GM12874 (cell line): ENCODE data around the gene KLHL33.

Experiments
- TF ChIP-seq, protein P1 (sequence below): IDR thresholded peaks from 2 replicates; pipeline ENCODE4 v1.5.1; 2011; ENCODE audit warnings: low read depth, mild to moderate bottlenecking, control low read depth, low read length, moderate library complexity; ENCODE audit not compliant: insufficient read depth

The KLHL33 gene

DNA sequence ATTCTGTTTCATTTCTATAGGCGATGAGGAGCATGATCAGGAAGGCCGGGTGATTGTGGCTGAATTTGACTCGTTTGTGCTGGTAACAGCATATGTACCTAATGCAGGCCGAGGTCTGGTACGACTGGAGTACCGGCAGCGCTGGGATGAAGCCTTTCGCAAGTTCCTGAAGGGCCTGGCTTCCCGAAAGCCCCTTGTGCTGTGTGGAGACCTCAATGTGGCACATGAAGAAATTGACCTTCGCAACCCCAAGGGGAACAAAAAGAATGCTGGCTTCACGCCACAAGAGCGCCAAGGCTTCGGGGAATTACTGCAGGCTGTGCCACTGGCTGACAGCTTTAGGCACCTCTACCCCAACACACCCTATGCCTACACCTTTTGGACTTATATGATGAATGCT is 21.0 kb upstream of the KLHL33 start:
- TF ChIP-seq, protein P1, sequence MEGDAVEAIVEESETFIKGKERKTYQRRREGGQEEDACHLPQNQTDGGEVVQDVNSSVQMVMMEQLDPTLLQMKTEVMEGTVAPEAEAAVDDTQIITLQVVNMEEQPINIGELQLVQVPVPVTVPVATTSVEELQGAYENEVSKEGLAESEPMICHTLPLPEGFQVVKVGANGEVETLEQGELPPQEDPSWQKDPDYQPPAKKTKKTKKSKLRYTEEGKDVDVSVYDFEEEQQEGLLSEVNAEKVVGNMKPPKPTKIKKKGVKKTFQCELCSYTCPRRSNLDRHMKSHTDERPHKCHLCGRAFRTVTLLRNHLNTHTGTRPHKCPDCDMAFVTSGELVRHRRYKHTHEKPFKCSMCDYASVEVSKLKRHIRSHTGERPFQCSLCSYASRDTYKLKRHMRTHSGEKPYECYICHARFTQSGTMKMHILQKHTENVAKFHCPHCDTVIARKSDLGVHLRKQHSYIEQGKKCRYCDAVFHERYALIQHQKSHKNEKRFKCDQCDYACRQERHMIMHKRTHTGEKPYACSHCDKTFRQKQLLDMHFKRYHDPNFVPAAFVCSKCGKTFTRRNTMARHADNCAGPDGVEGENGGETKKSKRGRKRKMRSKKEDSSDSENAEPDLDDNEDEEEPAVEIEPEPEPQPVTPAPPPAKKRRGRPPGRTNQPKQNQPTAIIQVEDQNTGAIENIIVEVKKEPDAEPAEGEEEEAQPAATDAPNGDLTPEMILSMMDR = no peak

DNA sequence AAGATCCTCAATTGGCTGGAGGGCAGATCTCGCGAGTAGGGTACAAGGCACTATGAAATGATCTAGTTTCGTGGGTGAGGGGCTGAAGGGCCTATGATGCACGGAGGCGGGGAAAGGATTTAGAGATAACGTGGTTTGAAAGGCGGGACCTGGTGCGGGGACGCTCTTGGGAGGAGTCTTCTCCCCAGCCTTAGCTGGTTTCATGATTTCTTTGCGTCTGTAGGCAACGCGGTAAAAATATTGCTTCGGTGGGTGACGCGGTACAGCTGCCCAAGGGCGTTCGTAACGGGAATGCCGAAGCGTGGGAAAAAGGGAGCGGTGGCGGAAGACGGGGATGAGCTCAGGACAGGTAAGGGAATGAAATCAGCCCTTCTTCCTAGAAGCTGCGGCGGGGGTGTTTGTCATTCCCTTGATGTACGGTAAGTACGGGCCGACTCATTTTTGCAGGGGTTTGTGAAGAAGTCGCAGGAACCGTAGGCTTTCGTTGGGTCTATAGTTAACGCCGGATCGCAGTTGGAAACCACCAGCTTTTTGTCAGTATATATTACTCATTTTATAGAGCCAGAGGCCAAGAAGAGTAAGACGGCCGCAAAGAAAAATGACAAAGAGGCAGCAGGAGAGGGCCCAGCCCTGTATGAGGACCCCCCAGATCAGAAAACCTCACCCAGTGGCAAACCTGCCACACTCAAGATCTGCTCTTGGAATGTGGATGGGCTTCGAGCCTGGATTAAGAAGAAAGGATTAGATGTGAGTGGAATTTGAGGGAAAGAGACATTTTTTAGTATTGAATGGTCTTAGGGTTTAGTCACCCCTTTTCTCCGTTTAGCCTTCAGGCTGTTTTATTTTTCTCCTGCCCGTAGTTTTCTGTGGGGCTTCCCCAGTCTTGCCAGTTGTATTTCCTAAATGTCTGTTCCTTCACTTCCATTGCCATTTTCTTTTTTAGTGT is 19.7 kb upstream of the KLHL33 start:
- TF ChIP-seq, protein P1 = no peak

DNA sequence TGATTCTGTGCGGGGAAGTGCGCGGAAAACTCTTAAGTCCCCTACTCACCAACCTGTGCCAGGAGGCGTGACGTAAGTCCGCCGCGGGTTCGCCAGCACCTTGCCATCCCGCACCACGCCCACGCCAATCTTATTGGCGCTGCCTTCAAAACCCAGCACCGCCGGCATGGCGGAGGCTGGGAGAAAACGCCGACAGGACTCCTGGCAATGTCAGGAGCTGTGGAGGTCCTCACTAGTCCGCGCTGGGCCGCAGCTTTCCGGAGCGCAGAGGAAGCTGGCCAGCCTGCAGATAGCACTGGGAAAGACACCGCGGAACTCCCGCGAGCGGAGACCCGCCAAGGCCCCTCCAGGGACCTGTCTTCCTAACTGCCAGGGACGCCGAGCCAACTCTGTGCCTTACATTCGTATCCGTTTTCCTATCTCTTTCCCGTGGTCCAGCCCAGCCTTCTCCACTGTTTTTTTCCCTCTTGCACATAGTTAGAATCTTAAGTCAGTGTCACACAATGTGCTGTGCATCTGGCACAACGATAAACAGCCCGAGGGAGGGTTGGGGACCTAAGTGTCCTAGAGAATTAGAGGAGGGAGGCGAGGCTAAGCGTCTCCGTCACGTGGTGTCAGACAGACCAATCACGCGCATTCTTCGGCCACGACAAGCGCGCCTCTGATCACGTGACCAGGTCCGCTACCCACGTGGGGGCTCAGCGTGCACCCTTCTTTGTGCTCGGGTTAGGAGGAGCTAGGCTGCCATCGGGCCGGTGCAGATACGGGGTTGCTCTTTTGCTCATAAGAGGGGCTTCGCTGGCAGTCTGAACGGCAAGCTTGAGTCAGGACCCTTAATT is 18.8 kb upstream of the KLHL33 start, which contains the start of the genes APEX1 and OSGEP:
Gene APEX1 (plus strand): TSS at position 711 of the 839 bp plus-strand sequence. CDS start 420 bp downstream, outside the sequence.
Gene OSGEP (minus strand): TSS at position 297 of the 839 bp plus-strand sequence. CDS start 129 bp downstream, at position 168.
- TF ChIP-seq, protein P1 = no peak

DNA sequence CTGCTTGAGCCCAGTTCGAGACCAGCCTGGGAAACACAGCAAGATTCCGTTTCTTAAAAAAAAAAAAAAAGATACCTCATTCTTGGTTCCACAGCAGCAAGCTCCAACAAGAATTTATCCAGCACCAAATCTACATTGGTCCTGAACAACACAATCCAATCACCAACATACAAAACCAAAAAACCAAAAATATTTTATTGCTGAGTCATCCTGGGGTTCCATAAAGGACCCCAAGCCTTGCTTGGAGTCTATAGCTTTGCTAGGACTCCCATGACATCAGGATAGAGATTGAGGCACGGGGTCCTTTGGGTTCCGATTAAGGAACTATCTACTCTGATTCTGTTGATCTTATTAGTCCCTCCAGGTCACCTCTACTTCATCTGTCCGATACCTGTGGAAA is 10.9 kb upstream of the KLHL33 start:
- TF ChIP-seq, protein P1 = no peak

DNA sequence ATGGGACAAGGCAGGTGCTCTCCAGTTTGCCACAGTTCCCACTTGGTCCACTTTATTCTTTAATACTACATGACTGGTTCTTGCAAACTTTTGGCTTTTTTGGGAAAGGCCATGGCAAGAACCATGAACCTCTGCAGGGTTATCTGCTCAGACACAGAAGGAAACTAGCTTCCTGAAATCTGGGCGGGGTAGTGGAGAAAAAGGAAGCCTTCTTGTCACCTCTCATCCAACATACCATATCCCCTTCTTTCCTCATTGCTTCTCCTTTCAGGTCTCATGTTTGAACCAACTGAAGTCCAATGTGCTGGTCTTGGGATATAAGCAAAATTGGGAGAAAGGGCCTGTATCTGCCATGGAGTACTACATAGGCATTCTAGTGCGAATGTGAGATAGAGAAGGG is 5.5 kb upstream of the KLHL33 start:
- TF ChIP-seq, protein P1 = no peak

DNA sequence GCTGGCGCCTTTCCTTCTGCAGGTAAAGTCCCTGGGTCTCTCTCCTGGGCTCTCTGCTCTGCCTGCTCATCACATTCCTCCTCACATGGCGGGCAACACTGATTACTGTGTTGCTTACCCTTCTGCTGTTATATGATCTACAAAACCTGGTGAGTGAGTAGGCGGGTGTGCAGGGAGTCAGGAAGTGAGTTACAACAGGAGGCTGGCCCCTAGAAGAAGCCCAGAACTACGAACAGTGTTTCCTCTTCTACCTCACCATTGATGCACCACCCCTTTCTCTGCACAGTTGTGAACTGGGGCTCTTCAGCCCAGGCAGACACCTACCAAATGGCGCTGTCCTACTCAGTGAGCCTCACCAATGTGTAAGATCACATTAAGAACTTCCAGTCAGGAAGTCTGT is 4.9 kb upstream of the KLHL33 start:
- TF ChIP-seq, protein P1 = no peak

DNA sequence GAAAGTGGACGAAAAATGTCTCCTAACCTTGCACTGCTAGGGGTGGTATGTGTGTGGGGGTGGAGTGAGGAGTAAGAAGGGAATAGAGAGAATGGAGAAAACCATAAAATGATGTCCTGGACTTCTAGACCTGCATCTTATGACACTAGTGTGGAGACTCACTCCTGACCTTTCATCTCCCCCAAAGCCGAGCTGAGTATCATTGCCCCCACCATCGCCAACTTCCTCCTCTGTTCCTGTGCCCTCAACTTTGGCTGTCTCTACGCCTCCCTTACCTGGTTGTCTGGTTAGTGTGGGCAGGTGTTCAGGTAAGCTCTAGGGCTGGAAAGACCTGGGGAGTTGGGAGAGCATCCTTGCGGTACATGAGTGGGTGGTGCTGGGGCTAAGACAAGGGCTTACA is 4.5 kb upstream of the KLHL33 start:
- TF ChIP-seq, protein P1 = no peak
